Activated CD4-positive, alpha-beta T cell treated with anti-CD3 and anti-CD28 coated beads, Interleukin-2, amount 50 U/mL, for 4 hours (primary cell): Measurements from ENCODE around the gene ZNF770.

Source experiments
- DNase-seq, 2 experiments: peaks; one replicate each; pipeline ENCODE4 v3.0.0-alpha.2; 2020

The ZNF770 gene

GRCh38 chr15:34988027-34988902, at the start of gene ZNF770:
ZNF770 (minus strand) TSS chr15:34988287; CDS start chr15:34983434, 4,853 bp downstream.
- peak; percentile 70 to 72 for DNase-seq

- DNase-seq = no peak
Observed at GRCh38 chr15:35028235-35028984, 40.3 kb upstream of the ZNF770 start.

GRCh38 chr15:35023804-35024203, 35.7 kb upstream of the ZNF770 start:
- DNase-seq = no peak

- no peak for DNase-seq
Observed at GRCh38 chr15:35020974-35021373, 32.9 kb upstream of the ZNF770 start.

- no peak for DNase-seq
Observed at GRCh38 chr15:35019404-35020327, 31.6 kb upstream of the ZNF770 start.

GRCh38 chr15:35014241-35014640, 26.2 kb upstream of the ZNF770 start:
- DNase-seq = no peak

- DNase-seq = no peak
Observed at GRCh38 chr15:35013370-35013769, 25.3 kb upstream of the ZNF770 start.

GRCh38 chr15:35007397-35007796, 19.3 kb upstream of the ZNF770 start:
- no peak for DNase-seq

- no peak for DNase-seq
Observed at GRCh38 chr15:35005933-35006332, 17.8 kb upstream of the ZNF770 start.

GRCh38 chr15:35003928-35004327, 15.8 kb upstream of the ZNF770 start:
- DNase-seq = no peak

GRCh38 chr15:35000511-35000910, 12.4 kb upstream of the ZNF770 start:
- DNase-seq = no peak

- no peak for DNase-seq
Observed at GRCh38 chr15:34999906-35000305, 11.8 kb upstream of the ZNF770 start.

GRCh38 chr15:34994925-34995324, 6.8 kb upstream of the ZNF770 start:
- no peak for DNase-seq

- DNase-seq = no peak
Observed at GRCh38 chr15:34993877-34994276, 5.8 kb upstream of the ZNF770 start.

- DNase-seq = no peak
Observed at GRCh38 chr15:34993412-34993811, 5.3 kb upstream of the ZNF770 start.

GRCh38 chr15:34987609-34988026, 469 bp downstream of the ZNF770 start:
- DNase-seq = no peak

- no peak for DNase-seq
Observed at GRCh38 chr15:34986771-34987480, 1.2 kb downstream of the ZNF770 start.

- DNase-seq = no peak
Observed at GRCh38 chr15:34986326-34986725, 1.8 kb downstream of the ZNF770 start.

GRCh38 chr15:34984889-34985630, 3.0 kb downstream of the ZNF770 start:
- DNase-seq = no peak

GRCh38 chr15:34976743-34977142, 11.3 kb downstream of the ZNF770 start:
- no peak for DNase-seq

- DNase-seq = no peak
Observed at GRCh38 chr15:34976073-34976472, 12.0 kb downstream of the ZNF770 start.
